HepG2 (cell line): ENCODE data around the gene NRSN2. TPM values are rescaled to one million over a fixed set of nuclear protein-coding genes. Genes with fewer than 3 reads are reported as not detected.
A peak's percentile ranks its signal among the peaks of the same experiment; 100 is the strongest.

Source experiments
- EP300 ChIP-seq, 3 experiments: sonication (generic) in 1 of 3; formaldehyde crosslinking in 1 of 3; IDR thresholded peaks; 2 replicates each; pipeline versions ENCODE4 v1.5.1 to v1.6.1; 2011 to 2020; ENCODE audit warnings: low read depth in 2 of 3, low read length in 2 of 3, borderline replicate concordance in 1 of 3, improper control_type of control experiment in 1 of 3, mild to moderate bottlenecking in 1 of 3, missing genetic modification reagents in 1 of 3, moderate library complexity in 1 of 3
- NCOR1 ChIP-seq: fragments of 200-600 bp; sonication (generic); IDR thresholded peaks from 2 replicates; pipeline ENCODE4 v1.7.0; 2017; ENCODE audit warnings: antibody characterized with exemption, low read length, borderline replicate concordance
- U2AF2 ChIP-seq: fragments of 200-400 bp; formaldehyde crosslinking; IDR thresholded peaks from 2 replicates; pipeline ENCODE4 v1.6.1; 2017; ENCODE audit warnings: low read depth, mild to moderate bottlenecking, low read length
- ZBTB39 ChIP-seq: sonication (generic); formaldehyde crosslinking; IDR thresholded peaks from 2 replicates; pipeline ENCODE4 v1.5.0; 2020; ENCODE audit warnings: missing genetic modification reagents
- ZIK1 ChIP-seq: sonication (generic); formaldehyde crosslinking; IDR thresholded peaks from 2 replicates; pipeline ENCODE4 v1.5.0; 2020; ENCODE audit warnings: mild to moderate bottlenecking, low read depth, missing genetic modification reagents, borderline replicate concordance
- ZNF460 ChIP-seq: sonication (generic); formaldehyde crosslinking; IDR thresholded peaks from 2 replicates; pipeline ENCODE4 v1.5.1; 2020; ENCODE audit warnings: missing genetic modification reagents, mild to moderate bottlenecking, borderline replicate concordance
- ZNF574 ChIP-seq: sonication (generic); formaldehyde crosslinking; IDR thresholded peaks from 2 replicates; pipeline ENCODE4 v1.4.0; 2020; ENCODE audit warnings: missing genetic modification reagents
- ZSCAN31 ChIP-seq: sonication (generic); formaldehyde crosslinking; IDR thresholded peaks from 2 replicates; pipeline ENCODE4 v1.5.0; 2020; ENCODE audit warnings: low read depth, mild to moderate bottlenecking, missing genetic modification reagents
- ZSCAN9 ChIP-seq: IDR thresholded peaks from 2 replicates; pipeline ENCODE4 v1.6.1; 2016; ENCODE audit warnings: borderline replicate concordance
- polyA plus RNA-seq, 8 experiments: library from polyadenylated mRNA; depleted of rRNA in 3 of 8; stranded (reverse) in 7 of 8; unstranded in 1 of 8; fragments of >200 nt; fragmentation: Illumina TruSeq in 4 of 8; extraction: Trizol in 4 of 8; gene quantifications; 2 replicates each; pipeline versions ENCODE4 v1.2.1 to v1.2.3, GENCODE V29; 2011 to 2016; ENCODE audit warnings: low read depth in 4 of 8, missing spikeins in 1 of 8, mixed read lengths in 1 of 8; ENCODE audit not compliant: insufficient read depth in 1 of 8
- total RNA-seq, 5 experiments: library from RNA; depleted of rRNA; stranded (reverse); fragments of >200 nt; fragmentation: Illumina TruSeq; extraction: Trizol; gene quantifications; 2 replicates each; pipeline ENCODE4 v1.2.3, GENCODE V29; 2016; ENCODE audit warnings: low read depth in 1 of 5
- TF ChIP-seq, protein P1 (sequence below): sonication (generic); formaldehyde crosslinking; IDR thresholded peaks from 2 replicates; pipeline ENCODE4 v1.4.0; 2020; ENCODE audit warnings: missing genetic modification reagents
- TF ChIP-seq, protein P2 (sequence below): sonication (generic); formaldehyde crosslinking; IDR thresholded peaks from 2 replicates; pipeline ENCODE4 v1.8.0; 2022; ENCODE audit warnings: mild to moderate bottlenecking, missing genetic modification reagents, moderate library complexity
- TF ChIP-seq, protein P3 (sequence below): fragments of 450-650 bp; IDR thresholded peaks from 2 replicates; pipeline ENCODE4 v1.6.1; 2017
- TF ChIP-seq, protein P4 (sequence below): IDR thresholded peaks from 2 replicates; pipeline ENCODE4 v1.6.1; 2016; ENCODE audit warnings: missing genetic modification reagents, missing compliant biosample characterization

The NRSN2 gene
- total and polyA plus RNA-seq, 2 of the 13 experiments (the other 11 are each of a cell fraction or from before 2014, with no cell fraction given) = 32.3 to 49.4 TPM

DNA sequence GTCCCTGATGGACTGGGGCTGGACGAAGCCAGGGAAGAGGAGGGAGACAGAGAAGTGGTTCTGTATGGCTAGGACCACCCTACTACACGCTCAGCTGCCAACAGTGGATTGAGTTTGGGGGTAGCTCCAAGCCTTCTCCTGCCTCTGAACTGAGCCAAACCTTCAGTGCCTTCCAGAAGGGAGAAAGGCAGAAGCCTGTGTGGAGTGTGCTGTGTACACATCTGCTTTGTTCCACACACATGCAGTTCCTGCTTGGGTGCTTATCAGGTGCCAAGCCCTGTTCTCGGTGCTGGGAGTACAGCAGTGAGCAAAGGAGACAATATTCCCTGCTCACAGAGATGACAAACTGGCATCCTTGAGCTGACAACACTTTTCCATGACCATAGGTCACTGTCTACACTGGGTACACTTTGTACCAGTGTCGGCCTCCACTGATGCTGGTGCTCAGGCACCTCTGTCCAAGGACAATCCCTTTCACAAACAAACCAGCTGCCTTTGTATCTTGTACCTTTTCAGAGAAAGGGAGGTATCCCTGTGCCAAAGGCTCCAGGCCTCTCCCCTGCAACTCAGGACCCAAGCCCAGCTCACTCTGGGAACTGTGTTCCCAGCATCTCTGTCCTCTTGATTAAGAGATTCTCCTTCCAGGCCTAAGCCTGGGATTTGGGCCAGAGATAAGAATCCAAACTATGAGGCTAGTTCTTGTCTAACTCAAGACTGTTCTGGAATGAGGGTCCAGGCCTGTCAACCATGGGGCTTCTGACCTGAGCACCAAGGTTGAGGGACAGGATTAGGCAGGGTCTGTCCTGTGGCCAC lies 49.9 kb downstream of the NRSN2 start (continued):
- TF ChIP-seq, protein P1, sequence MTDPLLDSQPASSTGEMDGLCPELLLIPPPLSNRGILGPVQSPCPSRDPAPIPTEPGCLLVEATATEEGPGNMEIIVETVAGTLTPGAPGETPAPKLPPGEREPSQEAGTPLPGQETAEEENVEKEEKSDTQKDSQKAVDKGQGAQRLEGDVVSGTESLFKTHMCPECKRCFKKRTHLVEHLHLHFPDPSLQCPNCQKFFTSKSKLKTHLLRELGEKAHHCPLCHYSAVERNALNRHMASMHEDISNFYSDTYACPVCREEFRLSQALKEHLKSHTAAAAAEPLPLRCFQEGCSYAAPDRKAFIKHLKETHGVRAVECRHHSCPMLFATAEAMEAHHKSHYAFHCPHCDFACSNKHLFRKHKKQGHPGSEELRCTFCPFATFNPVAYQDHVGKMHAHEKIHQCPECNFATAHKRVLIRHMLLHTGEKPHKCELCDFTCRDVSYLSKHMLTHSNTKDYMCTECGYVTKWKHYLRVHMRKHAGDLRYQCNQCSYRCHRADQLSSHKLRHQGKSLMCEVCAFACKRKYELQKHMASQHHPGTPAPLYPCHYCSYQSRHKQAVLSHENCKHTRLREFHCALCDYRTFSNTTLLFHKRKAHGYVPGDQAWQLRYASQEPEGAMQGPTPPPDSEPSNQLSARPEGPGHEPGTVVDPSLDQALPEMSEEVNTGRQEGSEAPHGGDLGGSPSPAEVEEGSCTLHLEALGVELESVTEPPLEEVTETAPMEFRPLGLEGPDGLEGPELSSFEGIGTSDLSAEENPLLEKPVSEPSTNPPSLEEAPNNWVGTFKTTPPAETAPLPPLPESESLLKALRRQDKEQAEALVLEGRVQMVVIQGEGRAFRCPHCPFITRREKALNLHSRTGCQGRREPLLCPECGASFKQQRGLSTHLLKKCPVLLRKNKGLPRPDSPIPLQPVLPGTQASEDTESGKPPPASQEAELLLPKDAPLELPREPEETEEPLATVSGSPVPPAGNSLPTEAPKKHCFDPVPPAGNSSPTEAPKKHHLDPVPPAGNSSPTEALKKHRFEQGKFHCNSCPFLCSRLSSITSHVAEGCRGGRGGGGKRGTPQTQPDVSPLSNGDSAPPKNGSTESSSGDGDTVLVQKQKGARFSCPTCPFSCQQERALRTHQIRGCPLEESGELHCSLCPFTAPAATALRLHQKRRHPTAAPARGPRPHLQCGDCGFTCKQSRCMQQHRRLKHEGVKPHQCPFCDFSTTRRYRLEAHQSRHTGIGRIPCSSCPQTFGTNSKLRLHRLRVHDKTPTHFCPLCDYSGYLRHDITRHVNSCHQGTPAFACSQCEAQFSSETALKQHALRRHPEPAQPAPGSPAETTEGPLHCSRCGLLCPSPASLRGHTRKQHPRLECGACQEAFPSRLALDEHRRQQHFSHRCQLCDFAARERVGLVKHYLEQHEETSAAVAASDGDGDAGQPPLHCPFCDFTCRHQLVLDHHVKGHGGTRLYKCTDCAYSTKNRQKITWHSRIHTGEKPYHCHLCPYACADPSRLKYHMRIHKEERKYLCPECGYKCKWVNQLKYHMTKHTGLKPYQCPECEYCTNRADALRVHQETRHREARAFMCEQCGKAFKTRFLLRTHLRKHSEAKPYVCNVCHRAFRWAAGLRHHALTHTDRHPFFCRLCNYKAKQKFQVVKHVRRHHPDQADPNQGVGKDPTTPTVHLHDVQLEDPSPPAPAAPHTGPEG = 0 out of 2 replicates have a peak, but pooled peaks have one; percentile 74
- TF ChIP-seq ZSCAN31 (CRISPR knock-in tag) = peak; percentile 96; the same call in 1 of the 2 replicates
- peak; percentile 44; the same call in 1 of the 2 replicates for TF ChIP-seq ZIK1 (CRISPR knock-in tag)
- TF ChIP-seq, protein P2, sequence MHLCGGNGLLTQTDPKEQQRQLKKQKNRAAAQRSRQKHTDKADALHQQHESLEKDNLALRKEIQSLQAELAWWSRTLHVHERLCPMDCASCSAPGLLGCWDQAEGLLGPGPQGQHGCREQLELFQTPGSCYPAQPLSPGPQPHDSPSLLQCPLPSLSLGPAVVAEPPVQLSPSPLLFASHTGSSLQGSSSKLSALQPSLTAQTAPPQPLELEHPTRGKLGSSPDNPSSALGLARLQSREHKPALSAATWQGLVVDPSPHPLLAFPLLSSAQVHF (CRISPR knock-in tag) = no peak
- peak; percentile 95 to 98 for TF ChIP-seq EP300 (IDR thresholded peaks at IDR 0.05; ENCODE audit: low read depth in 2 of 2, low read length in 2 of 2)
- TF ChIP-seq EP300 (CRISPR knock-in tag; IDR thresholded peaks at IDR 0.05; ENCODE audit: borderline replicate concordance) = peak; percentile 95
- peak; percentile 97 for TF ChIP-seq ZSCAN9 (CRISPR knock-in tag)
- 0 out of 2 replicates have a peak, but pooled peaks have one; percentile 42 for TF ChIP-seq ZBTB39
- peak; percentile 88; the same call in 1 of the 2 replicates for TF ChIP-seq NCOR1
- TF ChIP-seq U2AF2 = no peak
- TF ChIP-seq ZNF460 (CRISPR knock-in tag) = peak; percentile 47; the same call in 1 of the 2 replicates
- TF ChIP-seq, protein P3, sequence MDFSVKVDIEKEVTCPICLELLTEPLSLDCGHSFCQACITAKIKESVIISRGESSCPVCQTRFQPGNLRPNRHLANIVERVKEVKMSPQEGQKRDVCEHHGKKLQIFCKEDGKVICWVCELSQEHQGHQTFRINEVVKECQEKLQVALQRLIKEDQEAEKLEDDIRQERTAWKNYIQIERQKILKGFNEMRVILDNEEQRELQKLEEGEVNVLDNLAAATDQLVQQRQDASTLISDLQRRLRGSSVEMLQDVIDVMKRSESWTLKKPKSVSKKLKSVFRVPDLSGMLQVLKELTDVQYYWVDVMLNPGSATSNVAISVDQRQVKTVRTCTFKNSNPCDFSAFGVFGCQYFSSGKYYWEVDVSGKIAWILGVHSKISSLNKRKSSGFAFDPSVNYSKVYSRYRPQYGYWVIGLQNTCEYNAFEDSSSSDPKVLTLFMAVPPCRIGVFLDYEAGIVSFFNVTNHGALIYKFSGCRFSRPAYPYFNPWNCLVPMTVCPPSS = no peak
- TF ChIP-seq, protein P4, sequence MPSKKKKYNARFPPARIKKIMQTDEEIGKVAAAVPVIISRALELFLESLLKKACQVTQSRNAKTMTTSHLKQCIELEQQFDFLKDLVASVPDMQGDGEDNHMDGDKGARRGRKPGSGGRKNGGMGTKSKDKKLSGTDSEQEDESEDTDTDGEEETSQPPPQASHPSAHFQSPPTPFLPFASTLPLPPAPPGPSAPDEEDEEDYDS = peak; percentile 83
- peak; percentile 85 for TF ChIP-seq ZNF574 (CRISPR knock-in tag)
